ENCODE measurements around the gene USH2A.

USH2A gene

DNA sequence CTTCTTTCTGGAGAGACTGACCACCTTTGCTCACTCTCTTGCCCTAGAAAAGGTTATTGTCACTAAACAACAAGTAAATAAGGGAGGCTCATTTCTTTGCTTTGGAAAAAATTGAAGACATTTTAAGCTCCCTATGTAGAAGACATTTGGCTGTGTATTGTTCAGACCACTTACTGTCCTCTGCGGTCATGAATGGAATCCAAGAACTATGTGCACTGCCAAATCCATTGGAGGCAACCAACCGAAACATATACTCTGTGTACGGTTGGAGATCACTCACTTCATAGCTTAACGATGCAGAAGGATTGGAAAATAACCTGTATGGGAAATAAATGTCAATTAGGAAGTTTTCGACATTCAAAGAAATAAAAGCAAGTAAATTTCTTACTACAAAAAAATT, 523.3 kb downstream of the USH2A start:
- Histone ChIP-seq H3K36me3 (ENCODE audit: insufficient read depth, low read length) (no peaks in the 10 kb centered on the region), H3K4me1 (ENCODE audit: insufficient read depth, low read length, poor library complexity, severe bottlenecking) (no peaks in the 10 kb centered on the region), H3K79me2 (ENCODE audit: insufficient read depth, low read length) (no peaks in the 10 kb centered on the region), H3K4me2 (ENCODE audit: low read depth, low read length, poor library complexity, severe bottlenecking) (no peak overlapping the region), H3K4me3 (ENCODE audit: low read length, poor library complexity, severe bottlenecking) (no peak overlapping the region), H3K27me3 (ENCODE audit: insufficient read depth, low read length, poor library complexity, severe bottlenecking) (no peaks in the 10 kb centered on the region), H4K20me1 (ENCODE audit: insufficient read depth, low read length, poor library complexity, severe bottlenecking) (no peaks in the 10 kb centered on the region), H3F3A (ENCODE audit: low read depth) (no peaks in the 10 kb centered on the region), H3K9ac (ENCODE audit: low read depth, low read length, poor library complexity, severe bottlenecking) (no peak overlapping the region), H3K9me2 (replicated peaks; ENCODE audit: low read depth, low read length) (no peaks in the 10 kb centered on the region), H3K9me3 (ENCODE audit: insufficient read depth, low read depth, low read length) (no peaks in the 10 kb centered on the region), H2AFZ (ENCODE audit: low read length) (no peak overlapping the region)
- no peak for TF ChIP-seq EZH2phosphoT487 (IDR thresholded peaks at IDR 0.05; ENCODE audit: borderline replicate concordance)
- no peak for TF ChIP-seq CTCF (conservative IDR thresholded peaks at IDR 0.05; ENCODE audit: low read length)

DNA sequence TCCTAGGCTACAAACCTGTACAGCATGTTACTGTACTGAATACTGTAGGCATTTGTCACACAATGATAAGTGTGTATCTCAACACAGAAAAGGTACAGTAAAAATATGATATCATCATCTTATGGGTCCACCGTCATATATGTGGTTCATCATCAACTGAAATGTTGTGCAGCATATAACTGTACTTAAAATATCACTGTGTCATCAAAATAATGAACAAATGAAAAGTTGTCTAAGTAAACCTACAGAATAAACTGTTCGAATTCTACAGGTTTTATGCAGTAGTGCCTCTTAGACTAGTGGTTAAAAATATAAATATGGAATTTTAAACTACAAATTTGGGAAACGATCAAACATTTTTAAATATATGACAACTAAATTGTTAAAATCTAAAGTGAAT, 527.4 kb downstream of the USH2A start:
- TF ChIP-seq EZH2phosphoT487 (IDR thresholded peaks at IDR 0.05; ENCODE audit: borderline replicate concordance) (no peak), CTCF (conservative IDR thresholded peaks at IDR 0.05; ENCODE audit: low read length) (no peak)
- Histone ChIP-seq H3K79me2 (ENCODE audit: insufficient read depth, low read length) (no peaks in the 10 kb centered on the region), H3K27me3 (ENCODE audit: insufficient read depth, low read length, poor library complexity, severe bottlenecking) (no peaks in the 10 kb centered on the region), H3K4me1 (ENCODE audit: insufficient read depth, low read length, poor library complexity, severe bottlenecking) (no peaks in the 10 kb centered on the region), H2AFZ (ENCODE audit: low read length) (no peak overlapping the region), H3F3A (ENCODE audit: low read depth) (no peaks in the 10 kb centered on the region), H3K36me3 (ENCODE audit: insufficient read depth, low read length) (no peaks in the 10 kb centered on the region), H3K4me2 (ENCODE audit: low read depth, low read length, poor library complexity, severe bottlenecking) (no peak overlapping the region), H3K9me2 (replicated peaks; ENCODE audit: low read depth, low read length) (no peaks in the 10 kb centered on the region), H4K20me1 (ENCODE audit: insufficient read depth, low read length, poor library complexity, severe bottlenecking) (no peaks in the 10 kb centered on the region), H3K4me3 (ENCODE audit: low read length, poor library complexity, severe bottlenecking) (no peak overlapping the region), H3K9me3 (ENCODE audit: insufficient read depth, low read depth, low read length) (no peaks in the 10 kb centered on the region), H3K9ac (ENCODE audit: low read depth, low read length, poor library complexity, severe bottlenecking) (no peak overlapping the region)

DNA sequence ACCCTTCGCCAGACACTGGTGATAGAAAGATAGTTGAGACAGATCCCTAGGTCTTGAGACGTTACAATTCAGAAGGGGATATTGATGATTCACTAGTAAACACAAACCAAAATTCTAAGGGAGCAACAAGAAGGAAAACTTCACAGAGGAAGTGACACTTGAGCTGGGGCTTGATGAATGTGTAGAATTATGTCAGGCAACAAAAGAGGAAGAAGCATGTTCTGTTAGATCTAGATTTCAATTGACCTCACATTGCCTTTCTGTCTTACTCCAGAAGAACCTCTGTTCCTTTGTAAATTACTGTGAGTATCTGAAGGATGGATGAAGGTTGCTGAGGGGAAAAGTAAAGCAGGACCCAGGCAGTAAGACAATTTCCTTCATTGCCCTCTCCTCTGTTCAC, 528.0 kb downstream of the USH2A start:
- Histone ChIP-seq H3K79me2 (ENCODE audit: insufficient read depth, low read length) (no peaks in the 10 kb centered on the region), H3K36me3 (ENCODE audit: insufficient read depth, low read length) (no peaks in the 10 kb centered on the region), H3K4me3 (ENCODE audit: low read length, poor library complexity, severe bottlenecking) (no peak overlapping the region), H3K9ac (ENCODE audit: low read depth, low read length, poor library complexity, severe bottlenecking) (no peak overlapping the region), H3F3A (ENCODE audit: low read depth) (no peaks in the 10 kb centered on the region), H3K4me2 (ENCODE audit: low read depth, low read length, poor library complexity, severe bottlenecking) (no peak overlapping the region), H3K9me2 (replicated peaks; ENCODE audit: low read depth, low read length) (no peaks in the 10 kb centered on the region), H2AFZ (ENCODE audit: low read length) (no peak overlapping the region), H3K9me3 (ENCODE audit: insufficient read depth, low read depth, low read length) (no peaks in the 10 kb centered on the region), H3K4me1 (ENCODE audit: insufficient read depth, low read length, poor library complexity, severe bottlenecking) (no peaks in the 10 kb centered on the region), H4K20me1 (ENCODE audit: insufficient read depth, low read length, poor library complexity, severe bottlenecking) (no peaks in the 10 kb centered on the region), H3K27me3 (ENCODE audit: insufficient read depth, low read length, poor library complexity, severe bottlenecking) (no peaks in the 10 kb centered on the region)
- no peak for TF ChIP-seq EZH2phosphoT487 (IDR thresholded peaks at IDR 0.05; ENCODE audit: borderline replicate concordance)

DNA sequence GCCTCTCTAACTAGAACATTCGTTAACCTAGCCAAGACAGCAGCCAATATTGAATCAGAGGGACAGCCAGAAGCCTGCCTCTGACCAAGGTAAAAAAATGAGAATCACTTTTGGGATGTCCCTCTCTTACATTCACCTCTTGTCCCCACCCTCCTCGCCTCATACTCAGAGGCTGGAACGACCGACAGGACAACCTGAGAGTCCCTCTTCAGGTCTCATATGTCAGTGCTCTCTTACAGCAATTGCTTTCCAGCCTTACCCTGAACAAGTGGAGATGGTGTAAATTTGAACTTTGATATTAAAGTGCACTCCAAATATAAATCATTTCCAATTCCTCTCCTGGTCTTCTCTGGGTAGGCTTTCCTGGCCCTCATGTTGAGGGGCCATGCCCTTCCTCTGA, 528.6 kb downstream of the USH2A start:
- no peak overlapping the region for H3K4me3 ChIP-seq (ENCODE audit: low read length, poor library complexity, severe bottlenecking)
- H4K20me1 ChIP-seq (ENCODE audit: insufficient read depth, low read length, poor library complexity, severe bottlenecking) = no peaks in the 10 kb centered on the region
- no peaks in the 10 kb centered on the region for H3K9me2 ChIP-seq (replicated peaks; ENCODE audit: low read depth, low read length)
- H3F3A ChIP-seq (ENCODE audit: low read depth) = no peaks in the 10 kb centered on the region
- H3K9me3 ChIP-seq (ENCODE audit: insufficient read depth, low read depth, low read length) = no peaks in the 10 kb centered on the region
- no peak for TF ChIP-seq CTCF (conservative IDR thresholded peaks at IDR 0.05; ENCODE audit: low read length)
- no peak for TF ChIP-seq EZH2phosphoT487 (IDR thresholded peaks at IDR 0.05; ENCODE audit: borderline replicate concordance)
- no peak overlapping the region for H2AFZ ChIP-seq (ENCODE audit: low read length)
- H3K4me2 ChIP-seq (ENCODE audit: low read depth, low read length, poor library complexity, severe bottlenecking) = no peak overlapping the region
- no peak overlapping the region for H3K9ac ChIP-seq (ENCODE audit: low read depth, low read length, poor library complexity, severe bottlenecking)
- no peaks in the 10 kb centered on the region for H3K79me2 ChIP-seq (ENCODE audit: insufficient read depth, low read length)
- H3K36me3 ChIP-seq (ENCODE audit: insufficient read depth, low read length) = no peaks in the 10 kb centered on the region
- H3K27me3 ChIP-seq (ENCODE audit: insufficient read depth, low read length, poor library complexity, severe bottlenecking) = no peaks in the 10 kb centered on the region
- H3K4me1 ChIP-seq (ENCODE audit: insufficient read depth, low read length, poor library complexity, severe bottlenecking) = no peaks in the 10 kb centered on the region
